OCI-LY3 (cell line): ENCODE results near the gene INSRR.

Experiments
- H2AFZ ChIP-seq: fragments of 200-600, 300-600 bp; shearing (Covaris generic); 2 replicates; pipeline ENCODE4 v1.6.0; 2014; ENCODE audit warnings: antibody characterized with exemption, low read depth, low read length
- H3K27ac ChIP-seq: fragments of 200-600, 300-600 bp; sonication (generic); 2 replicates; pipeline ENCODE4 v1.5.1; 2014; ENCODE audit warnings: mild to moderate bottlenecking, low read length, moderate library complexity, mixed read lengths
- H3K27me3 ChIP-seq: fragments of 200-600, 300-600 bp; sonication (generic); 2 replicates; pipeline ENCODE4 v1.6.1; 2014; ENCODE audit warnings: low read depth, low read length, mixed read lengths
- H3K36me3 ChIP-seq: fragments of 200-600, 300-600 bp; sonication (generic); replicated peaks from 2 replicates; pipeline ENCODE3; 2014; ENCODE audit warnings: low read depth, low read length, mixed read lengths
- H3K4me1 ChIP-seq: fragments of 300-600, 200-600 bp; sonication (generic); 2 replicates; pipeline ENCODE4 v1.6.1; 2014; ENCODE audit warnings: low read length, mixed read lengths
- H3K4me2 ChIP-seq: fragments of 200-600, 300-600 bp; sonication (generic); 2 replicates; pipeline ENCODE4 v1.6.1; 2014; ENCODE audit warnings: low read length, mixed read lengths
- H3K4me3 ChIP-seq: fragments of 300-600, 200-600 bp; sonication (generic); 2 replicates; pipeline ENCODE4 v1.5.1; 2014; ENCODE audit warnings: antibody characterized with exemption, mild to moderate bottlenecking, low read length, moderate library complexity
- H3K79me2 ChIP-seq: fragments of 300-600, 200-600 bp; shearing (Covaris generic); 2 replicates; pipeline ENCODE4 v1.6.1; 2014; ENCODE audit warnings: mild to moderate bottlenecking, low read length, mixed read lengths
- H3K9ac ChIP-seq: fragments of 300-600, 200-600 bp; shearing (Covaris generic); 2 replicates; pipeline ENCODE4 v1.6.0; 2014; ENCODE audit warnings: mild to moderate bottlenecking, low read length, moderate library complexity
- H3K9me3 ChIP-seq: fragments of 200-600, 300-600 bp; shearing (Covaris generic); 2 replicates; pipeline ENCODE4 v1.6.1; 2014; ENCODE audit warnings: low read length, mixed read lengths; ENCODE audit not compliant: insufficient read depth
- H4K20me1 ChIP-seq: fragments of 200-600, 300-600 bp; sonication (generic); 2 replicates; pipeline ENCODE4 v1.6.1; 2016; ENCODE audit warnings: low read length, mixed read lengths; ENCODE audit not compliant: insufficient read depth
- EZH2phosphoT487 ChIP-seq: fragments of 200-600 bp; shearing (Covaris generic); IDR thresholded peaks from 2 replicates; pipeline ENCODE4 v1.6.1; 2018; ENCODE audit warnings: antibody characterized with exemption, mixed run types, low read depth
- TF ChIP-seq, protein P1 (sequence below): fragments of 200-600, 300-600 bp; sonication (generic); IDR thresholded peaks from 2 replicates; pipeline ENCODE4 v1.5.1; 2014; ENCODE audit warnings: antibody characterized with exemption, low read length, low read depth

Gene INSRR

DNA sequence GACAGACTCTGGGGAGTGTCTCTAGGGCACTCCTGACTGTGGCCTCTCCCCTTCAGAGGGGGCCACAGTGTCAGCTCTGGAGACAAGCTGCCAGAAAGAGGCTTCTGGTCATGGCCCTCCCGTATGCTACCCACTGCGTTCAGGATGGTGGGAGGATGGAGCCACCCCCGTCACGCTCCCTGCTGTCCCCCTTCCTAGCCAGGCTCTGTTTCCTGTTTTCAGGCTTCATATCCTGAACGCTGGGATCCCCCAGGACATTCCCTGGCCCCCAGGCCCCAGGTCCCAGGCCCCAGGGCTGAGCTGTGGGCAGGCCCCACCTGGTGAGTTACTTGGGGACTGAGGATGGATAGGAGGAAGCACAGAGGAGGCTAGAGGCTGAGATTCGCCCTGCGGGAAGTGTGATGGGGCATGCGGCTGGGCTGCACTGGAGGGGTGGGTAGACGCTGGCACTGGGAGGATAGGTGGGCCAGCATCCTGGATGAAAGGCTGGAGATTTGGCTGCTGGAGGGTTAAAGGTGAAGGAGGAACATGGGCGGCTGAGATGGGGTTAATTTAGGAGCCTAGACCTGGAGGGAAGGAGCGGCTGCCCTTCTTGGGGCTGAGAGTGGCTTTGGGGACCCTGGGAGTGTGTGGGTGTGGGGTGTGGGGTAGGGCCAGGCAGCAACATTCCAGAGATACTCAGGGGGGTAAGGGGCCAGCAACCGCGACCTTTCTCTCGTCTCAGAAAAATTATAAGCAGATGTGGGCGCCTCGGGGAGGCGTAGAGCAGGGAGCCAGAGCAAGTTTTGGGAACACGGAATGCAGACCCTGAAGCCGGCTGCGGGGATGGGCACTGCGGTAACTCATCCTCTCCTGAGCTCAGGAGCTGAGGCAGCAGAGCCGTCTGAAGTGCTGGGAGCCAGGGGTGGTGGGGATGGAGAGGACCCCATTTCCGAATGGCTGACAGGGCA lies 43.3 kb upstream of the INSRR start:
- no peak for TF ChIP-seq EZH2phosphoT487
- TF ChIP-seq, protein P1, sequence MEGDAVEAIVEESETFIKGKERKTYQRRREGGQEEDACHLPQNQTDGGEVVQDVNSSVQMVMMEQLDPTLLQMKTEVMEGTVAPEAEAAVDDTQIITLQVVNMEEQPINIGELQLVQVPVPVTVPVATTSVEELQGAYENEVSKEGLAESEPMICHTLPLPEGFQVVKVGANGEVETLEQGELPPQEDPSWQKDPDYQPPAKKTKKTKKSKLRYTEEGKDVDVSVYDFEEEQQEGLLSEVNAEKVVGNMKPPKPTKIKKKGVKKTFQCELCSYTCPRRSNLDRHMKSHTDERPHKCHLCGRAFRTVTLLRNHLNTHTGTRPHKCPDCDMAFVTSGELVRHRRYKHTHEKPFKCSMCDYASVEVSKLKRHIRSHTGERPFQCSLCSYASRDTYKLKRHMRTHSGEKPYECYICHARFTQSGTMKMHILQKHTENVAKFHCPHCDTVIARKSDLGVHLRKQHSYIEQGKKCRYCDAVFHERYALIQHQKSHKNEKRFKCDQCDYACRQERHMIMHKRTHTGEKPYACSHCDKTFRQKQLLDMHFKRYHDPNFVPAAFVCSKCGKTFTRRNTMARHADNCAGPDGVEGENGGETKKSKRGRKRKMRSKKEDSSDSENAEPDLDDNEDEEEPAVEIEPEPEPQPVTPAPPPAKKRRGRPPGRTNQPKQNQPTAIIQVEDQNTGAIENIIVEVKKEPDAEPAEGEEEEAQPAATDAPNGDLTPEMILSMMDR, result no peak
- no peaks in the 10 kb centered on the region for H4K20me1 ChIP-seq
- H3K4me2 ChIP-seq, result no peak overlapping the region
- H3K27ac ChIP-seq, result no peak overlapping the region
- no peak overlapping the region for H3K9ac ChIP-seq
- peaks cover 21% of the 10 kb centered on the region for H3K27me3 ChIP-seq
- no peaks in the 10 kb centered on the region for H3K9me3 ChIP-seq
- peaks cover 20% of the 10 kb centered on the region for H3K4me1 ChIP-seq
- H3K4me3 ChIP-seq, result no peak overlapping the region
- no peak overlapping the region for H2AFZ ChIP-seq
- no peaks in the 10 kb centered on the region for H3K36me3 ChIP-seq
- no peaks in the 10 kb centered on the region for H3K79me2 ChIP-seq

DNA sequence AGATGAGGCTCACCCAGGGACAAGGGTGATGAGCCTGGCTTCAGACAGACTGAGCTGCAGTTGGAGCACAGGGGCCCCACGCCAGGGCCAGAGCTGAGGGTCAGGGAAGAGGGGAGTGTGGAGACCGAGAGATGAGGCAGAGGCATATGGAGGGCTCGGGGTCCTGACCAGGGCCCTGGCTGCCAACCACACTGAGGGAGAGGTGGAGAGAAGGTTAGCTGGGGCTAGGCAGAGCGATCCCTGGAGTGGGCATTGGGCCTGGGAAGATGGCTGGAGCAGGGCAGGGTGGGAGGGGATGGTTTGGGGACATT lies 42.6 kb upstream of the INSRR start:
- TF ChIP-seq EZH2phosphoT487, result no peak
- TF ChIP-seq, protein P1, result no peak
- Histone ChIP-seq H4K20me1 (no peaks in the 10 kb centered on the region), H3K4me3 (no peak overlapping the region), H3K9ac (no peak overlapping the region), H3K79me2 (no peaks in the 10 kb centered on the region), H3K4me2 (no peak overlapping the region), H3K27me3 (peaks cover 25% of the 10 kb centered on the region), H3K27ac (no peak overlapping the region), H2AFZ (no peak overlapping the region), H3K4me1 (peaks cover 17% of the 10 kb centered on the region), H3K36me3 (no peaks in the 10 kb centered on the region), H3K9me3 (no peaks in the 10 kb centered on the region)

DNA sequence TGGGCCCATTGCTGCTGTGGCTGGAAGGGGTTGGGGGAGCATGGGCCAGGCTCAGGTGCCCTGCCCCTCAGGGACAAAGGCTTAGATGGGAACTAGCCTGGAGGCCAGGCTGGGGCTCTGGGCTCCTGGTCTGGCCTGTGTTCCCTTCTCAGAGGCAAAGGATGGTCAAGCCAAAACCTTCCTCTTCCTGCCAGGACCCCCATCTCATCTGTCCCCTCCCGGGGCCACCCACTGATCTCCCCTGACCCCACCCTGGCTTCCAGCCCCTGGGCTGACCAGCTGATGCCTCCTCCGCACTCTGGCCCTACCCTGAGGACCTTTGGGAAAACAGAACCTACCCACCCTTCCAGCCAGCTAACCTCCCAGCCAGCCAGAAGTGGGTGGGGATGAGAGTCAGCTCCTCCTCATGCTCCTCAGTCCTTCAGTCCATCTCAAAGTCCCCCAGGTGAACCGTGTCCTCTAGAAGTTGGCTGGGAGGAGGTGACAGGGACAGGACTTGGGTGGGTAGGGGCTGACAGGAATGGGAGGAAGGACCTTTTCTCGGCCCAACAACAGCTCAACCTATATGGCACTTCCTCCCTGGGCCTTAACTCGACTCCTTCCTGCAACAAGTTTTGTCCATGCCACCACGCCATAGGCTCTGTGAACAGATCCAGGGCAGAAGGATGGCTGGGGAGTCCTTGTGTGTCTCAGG lies 42.1 kb upstream of the INSRR start:
- Histone ChIP-seq H3K4me3 (no peak overlapping the region), H4K20me1 (no peaks in the 10 kb centered on the region), H3K4me1 (peaks cover 17% of the 10 kb centered on the region), H3K36me3 (no peaks in the 10 kb centered on the region), H3K27me3 (peaks cover 25% of the 10 kb centered on the region), H3K79me2 (no peaks in the 10 kb centered on the region), H3K9me3 (no peaks in the 10 kb centered on the region), H3K9ac (no peak overlapping the region), H2AFZ (no peak overlapping the region), H3K27ac (no peak overlapping the region), H3K4me2 (no peak overlapping the region)
- TF ChIP-seq, protein P1, result no peak
- TF ChIP-seq EZH2phosphoT487, result no peak
